GM18867 (cell line): Measurements from ENCODE around the gene RGS14.
"Not testable (repeated sequence)": the region's sequence is repeated elsewhere in the genome, so short reads cannot be mapped to it uniquely, and the experiment has no call there.

Experiments
- ATAC-seq: cut with Tn5 transposase; IDR thresholded peaks from one replicate; pipeline ENCODE4 v1.9.1; 2021; ENCODE audit warnings: mild to moderate bottlenecking, moderate library complexity; ENCODE audit not compliant: unreplicated experiment

RGS14 gene

DNA sequence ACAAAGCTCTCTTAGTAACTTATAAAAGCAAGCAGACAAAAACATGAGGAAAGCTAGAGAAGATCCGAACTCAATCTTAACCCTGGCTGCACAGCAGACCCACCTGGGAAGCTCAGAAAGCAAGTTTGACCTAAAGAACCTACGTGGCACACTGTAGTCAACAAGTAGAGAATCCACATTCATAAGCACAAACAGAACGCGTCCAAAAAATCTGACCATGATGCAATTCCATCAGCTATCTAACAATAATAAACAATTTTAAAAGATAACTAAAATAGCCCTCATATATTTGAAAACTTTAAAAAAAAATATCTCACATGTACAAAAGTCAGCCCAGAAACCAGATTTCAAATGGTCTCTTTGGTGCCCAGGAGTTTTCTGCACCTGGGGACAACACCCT is 10.9 kb upstream of the RGS14 start:
- no peak for ATAC-seq

DNA sequence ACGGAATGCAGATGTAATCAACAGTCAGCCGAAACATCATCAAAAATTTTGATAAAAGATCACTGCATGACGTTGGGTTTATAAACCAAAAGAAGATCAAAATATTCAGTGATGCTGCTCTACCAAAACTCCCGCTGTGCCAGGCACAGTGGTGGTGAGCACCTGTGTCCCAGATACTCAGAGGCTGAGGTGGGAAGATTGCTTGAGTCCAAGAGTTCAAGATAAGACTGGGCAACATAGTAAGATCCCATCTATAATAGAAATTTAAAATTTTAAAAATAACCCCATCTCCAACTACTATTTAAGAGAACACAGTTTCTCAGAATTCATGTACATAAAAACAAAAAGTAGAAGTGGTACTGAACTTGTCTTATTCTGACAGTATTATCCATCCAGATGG is 10.0 kb upstream of the RGS14 start:
- ATAC-seq = no peak

DNA sequence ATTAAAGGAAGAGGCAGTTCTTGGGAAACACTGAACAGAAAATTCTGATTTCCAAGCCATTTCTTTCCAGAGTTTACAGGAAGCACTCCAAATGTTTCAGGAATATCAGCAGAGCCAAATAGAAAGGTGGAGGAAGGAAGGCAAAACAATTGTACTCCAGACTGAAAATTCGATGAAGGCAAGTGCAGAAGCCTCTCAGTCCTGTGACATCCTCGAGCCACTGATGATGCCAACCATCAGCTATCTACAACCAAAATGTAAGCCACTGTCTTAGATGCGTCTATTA is 8.4 kb upstream of the RGS14 start:
- ATAC-seq = no peak

DNA sequence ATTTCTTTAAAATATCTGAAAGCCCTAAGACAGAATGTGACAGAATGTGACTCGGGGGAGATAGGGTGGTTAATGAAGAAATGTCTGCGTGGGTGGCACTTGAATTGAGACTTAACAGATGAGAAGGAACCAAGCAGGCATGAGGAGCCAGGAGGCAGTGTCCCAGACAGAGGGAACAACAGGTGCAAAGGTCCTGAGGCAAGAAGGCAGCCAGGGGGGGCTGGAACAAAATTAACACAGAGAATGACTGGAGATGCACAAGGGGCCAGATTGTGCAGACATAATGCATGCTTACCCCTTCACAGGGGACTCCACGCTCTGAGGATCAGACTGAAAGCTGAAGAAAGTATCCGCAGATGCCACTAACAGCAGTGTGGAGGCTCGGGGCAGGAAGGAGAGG is 8.0 kb upstream of the RGS14 start:
- no peak for ATAC-seq

DNA sequence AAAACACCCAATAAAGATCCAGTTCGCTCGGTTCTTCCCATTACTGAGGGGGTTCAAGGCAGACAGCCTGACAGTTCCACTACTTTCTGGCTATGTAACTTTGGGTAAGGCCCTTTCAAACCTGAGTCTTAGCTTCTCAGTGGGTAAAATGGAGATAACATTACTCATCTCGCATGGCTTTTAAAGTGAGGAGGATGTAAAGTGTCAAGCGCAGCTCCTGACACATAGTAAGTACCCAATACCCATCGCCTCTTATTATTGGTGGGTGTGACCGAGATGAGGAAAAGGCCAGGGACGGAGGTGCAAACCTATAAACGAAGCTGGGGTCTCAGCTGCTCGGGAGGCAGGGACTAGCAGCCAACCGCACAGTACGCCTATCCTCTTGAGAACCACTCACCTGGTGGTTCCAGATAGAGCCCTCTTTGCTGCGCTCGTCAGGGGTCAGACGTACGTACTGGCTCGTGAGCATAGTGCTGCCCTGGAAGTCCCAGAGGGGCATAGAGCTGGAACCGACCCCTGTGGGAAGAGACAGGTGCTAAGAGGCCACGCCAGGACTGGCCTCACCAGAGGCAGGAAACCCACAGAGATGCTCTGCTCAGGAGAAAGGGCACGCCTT is 6.8 kb upstream of the RGS14 start:
- ATAC-seq = peak; percentile 8

DNA sequence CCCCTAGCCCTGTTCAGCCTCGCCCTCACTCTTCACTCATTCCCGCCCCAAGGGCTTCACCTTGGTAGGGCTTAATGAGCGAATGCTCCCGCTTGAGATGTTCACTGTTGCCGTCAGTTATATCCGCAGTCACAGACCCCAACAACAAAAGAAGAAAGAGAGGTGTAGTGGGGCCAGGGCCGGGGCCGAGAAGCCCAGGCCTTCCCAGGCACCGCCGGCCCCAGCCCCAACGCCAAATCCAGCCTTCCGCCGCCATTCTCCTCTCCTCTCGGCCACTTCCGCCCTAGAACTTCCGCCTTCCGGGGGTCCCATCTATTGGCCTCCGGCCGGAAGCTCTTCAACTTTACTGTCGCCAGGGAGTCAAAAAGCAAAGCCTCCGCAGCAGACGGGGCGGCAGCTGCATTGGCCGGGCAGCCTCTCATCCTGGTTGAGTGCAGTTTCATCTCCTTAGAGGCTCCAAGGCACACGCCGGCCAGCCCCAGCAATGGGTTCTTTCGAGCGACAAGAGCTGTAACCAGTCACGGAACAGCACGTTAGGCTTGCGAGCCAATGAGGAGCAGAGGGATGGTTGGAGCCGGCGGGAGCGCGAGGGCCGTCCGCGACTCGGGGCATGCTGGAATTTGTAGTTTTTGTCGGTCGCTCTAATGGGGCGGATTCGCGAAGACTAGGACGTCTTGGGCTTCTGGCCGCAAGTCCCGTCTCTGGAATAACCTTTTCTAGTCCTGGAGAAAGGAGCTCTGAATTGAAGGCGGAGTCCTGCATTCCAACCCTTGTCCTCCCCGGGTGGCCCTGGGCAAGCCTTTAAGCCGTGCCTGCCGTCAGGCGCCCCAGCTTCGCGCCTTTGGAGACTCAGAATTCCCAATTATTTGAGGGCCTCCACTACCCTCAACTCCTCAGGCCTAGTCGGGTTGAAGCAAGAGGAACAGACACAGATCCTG is 6.1 kb upstream of the RGS14 start, which contains the start of gene LMAN2:
Gene LMAN2, minus strand, starts transcription at position 277 of the 938 bp plus-strand sequence. Its CDS starts 21 bp downstream, at position 256.
- ATAC-seq = peak; percentile 92

GRCh38 chr5:177353093-177353492 is 4.6 kb upstream of the RGS14 start:
- ATAC-seq = no peak

GRCh38 chr5:177354256-177354655 is 3.5 kb upstream of the RGS14 start:
- no peak for ATAC-seq

DNA sequence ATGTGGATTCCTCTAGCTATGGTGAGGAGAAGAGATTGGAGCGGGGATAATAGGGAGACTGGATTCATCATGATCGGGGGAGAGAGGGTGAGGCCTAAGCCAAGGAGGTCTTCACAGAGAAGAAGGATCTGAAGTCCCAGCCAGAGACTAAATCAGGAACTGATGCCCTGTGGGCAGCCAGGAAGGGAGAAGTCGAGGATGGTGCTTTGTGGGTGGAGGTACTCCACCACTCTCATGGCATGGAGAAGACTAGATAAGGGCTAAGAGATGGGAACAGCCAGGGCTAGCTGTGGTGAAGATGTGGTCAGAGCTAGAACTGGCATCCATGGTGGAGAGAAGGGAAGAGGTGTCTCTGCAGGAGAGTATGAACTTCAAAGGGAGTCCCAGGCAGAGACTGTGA is 3.0 kb upstream of the RGS14 start:
- no peak for ATAC-seq

DNA sequence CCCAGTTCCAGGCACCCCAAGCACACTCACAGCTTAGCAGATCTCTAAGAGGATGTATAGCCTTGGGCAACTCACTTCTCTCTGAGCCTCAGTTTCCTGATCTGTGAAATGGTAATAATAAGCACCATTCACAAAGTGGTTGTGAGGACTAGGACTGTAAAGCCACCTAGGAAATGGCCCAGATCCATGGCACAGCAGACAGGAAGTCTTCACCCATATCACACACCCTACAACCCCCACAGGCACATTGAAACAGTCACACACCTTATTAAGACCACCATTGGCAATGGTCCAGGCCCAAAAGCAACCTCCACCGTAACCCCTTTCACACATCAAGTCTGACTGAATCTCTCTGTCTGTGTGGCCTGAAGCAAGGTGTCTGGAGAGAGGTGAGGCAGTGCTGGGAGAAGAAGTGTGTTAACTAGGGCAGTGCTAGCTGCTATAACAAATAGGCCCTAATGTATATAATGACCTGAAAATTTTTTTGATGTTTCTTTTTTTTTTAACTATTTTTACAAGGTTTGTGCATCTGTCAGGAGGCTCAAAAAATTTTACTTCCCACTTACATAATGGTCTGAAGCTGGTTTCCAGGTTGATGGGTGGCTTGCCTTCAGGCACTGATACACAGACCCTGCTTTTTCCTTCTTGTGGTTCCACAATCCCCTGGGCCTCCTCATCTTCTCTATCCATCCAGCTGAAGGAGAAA is 2.4 kb upstream of the RGS14 start:
- no peak for ATAC-seq

GRCh38 chr5:177355868-177356168 is 1.9 kb upstream of the RGS14 start:
- ATAC-seq = no peak

GRCh38 chr5:177356746-177357145 is 978 bp upstream of the RGS14 start:
- ATAC-seq = no peak

GRCh38 chr5:177357146-177357458 is 622 bp upstream of the RGS14 start:
- ATAC-seq = no peak

DNA sequence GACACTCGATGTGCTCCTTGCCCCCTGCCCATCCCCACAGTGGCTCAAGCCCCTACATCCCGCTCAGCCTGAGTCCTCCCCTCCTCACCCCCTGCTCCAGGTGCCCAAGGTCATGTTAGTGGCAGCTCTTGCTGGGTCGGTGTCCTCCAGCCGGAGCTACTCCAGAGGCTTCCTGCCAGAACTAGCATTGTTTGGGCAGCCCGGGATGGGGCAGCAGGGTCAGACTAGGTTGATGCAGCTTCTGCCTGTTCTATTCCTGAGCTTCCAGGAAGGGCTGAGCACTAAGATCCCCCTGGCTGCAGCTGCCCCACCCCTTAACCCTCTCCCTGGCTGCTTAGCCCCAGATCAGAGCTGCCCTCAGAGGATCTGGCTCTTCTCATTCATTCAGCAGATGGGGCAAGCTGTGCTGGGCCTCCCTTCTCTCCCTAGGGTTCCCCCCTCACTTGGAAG is 671 bp downstream of the RGS14 start:
- ATAC-seq = no peak

GRCh38 chr5:177359451-177359851 is 1.7 kb downstream of the RGS14 start:
- no peak for ATAC-seq

GRCh38 chr5:177359860-177360259 is 2.1 kb downstream of the RGS14 start:
- ATAC-seq = no peak

GRCh38 chr5:177360740-177361139 is 3.0 kb downstream of the RGS14 start:
- not testable (repeated sequence) for ATAC-seq

GRCh38 chr5:177361418-177362291 is 3.9 kb downstream of the RGS14 start:
- no peak for ATAC-seq

GRCh38 chr5:177362292-177362609 is 4.5 kb downstream of the RGS14 start:
- ATAC-seq = no peak

DNA sequence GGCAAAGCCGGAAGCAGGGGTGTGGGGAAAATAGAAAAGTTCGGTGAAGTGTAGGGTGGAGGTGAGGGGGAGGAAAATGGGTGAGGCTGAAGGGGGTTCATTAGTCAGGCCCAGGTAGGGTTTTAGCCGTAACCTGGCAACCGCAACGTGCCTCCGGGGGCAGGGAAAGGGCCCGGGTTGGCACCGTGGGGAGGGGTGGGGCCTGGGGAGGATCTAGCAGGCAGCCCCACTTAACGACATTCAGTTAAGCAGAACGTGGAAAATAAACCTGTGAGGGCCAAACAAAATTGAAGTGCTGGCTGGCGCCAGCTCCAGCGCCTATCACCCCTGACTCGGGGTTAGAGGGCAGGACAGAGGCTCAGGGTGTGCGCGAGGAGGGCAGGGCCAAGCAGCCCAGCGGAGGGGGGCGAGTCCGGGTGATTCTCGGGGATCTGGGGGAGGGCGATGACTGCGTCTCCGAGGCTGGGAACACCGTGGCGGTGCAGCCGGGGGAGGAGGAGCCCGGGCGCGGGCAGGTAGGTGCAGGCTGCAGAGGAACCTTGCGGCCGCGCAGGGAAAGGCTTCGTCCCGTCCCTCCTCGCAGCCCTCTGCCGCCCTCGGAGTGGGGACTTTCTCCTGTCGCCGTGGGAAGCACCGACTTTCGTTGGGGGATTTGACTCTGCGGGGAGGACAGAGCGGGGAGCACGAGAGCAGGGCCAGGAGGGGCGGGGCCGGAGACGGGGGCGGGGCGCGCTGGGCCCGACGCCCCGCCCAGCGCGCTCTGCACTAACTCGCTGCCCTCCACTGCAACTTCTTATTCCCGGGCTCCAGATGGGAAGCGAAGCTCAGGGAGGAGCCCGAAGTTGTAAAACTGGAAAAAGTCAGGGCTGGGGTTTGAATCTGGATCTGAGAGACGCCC is 5.1 kb downstream of the RGS14 start:
- ATAC-seq = peak; percentile 53
